Mucosa of descending colon (tissue), 3 donors: ENCODE measurements around the gene WDR82. TPM values are rescaled to one million over a fixed set of nuclear protein-coding genes. Genes with fewer than 3 reads are reported as not detected.

Source experiments
- ATAC-seq: fragments of 200-7000 bp; cut with Tn5 transposase; one replicate; pipeline ENCODE4 v1.9.1; 2020; ENCODE audit warnings: mild to moderate bottlenecking, moderate library complexity
- DNase-seq, 3 donors: peaks; one replicate each; pipeline ENCODE4 v3.0.0-alpha.2; 2020
- H3K36me3 ChIP-seq: fragments of 200-600 bp; one replicate; pipeline ENCODE4 v1.8.0; 2021; ENCODE audit warnings: low read depth, mild to moderate bottlenecking
- H3K4me1 ChIP-seq: fragments of 200-600 bp; one replicate; pipeline ENCODE4 v1.8.0; 2021; ENCODE audit warnings: low read depth, mild to moderate bottlenecking
- H3K4me3 ChIP-seq: fragments of 200-600 bp; one replicate; pipeline ENCODE4 v1.8.0; 2021; ENCODE audit warnings: mild to moderate bottlenecking
- H3K9me3 ChIP-seq: fragments of 200-600 bp; one replicate; pipeline ENCODE4 v1.8.0; 2021; ENCODE audit warnings: mild to moderate bottlenecking
- CTCF ChIP-seq: fragments of 200-600 bp; IDR thresholded peaks from one replicate; pipeline ENCODE4 v1.8.0; 2022; ENCODE audit warnings: antibody characterized with exemption, mild to moderate bottlenecking
- intact Hi-C, 2 donors: fragments of 100-400 bp; cut with DNase I in 1 of 2; cut with micrococcal nuclease in 1 of 2; formaldehyde crosslinking; loops; one replicate each; pipeline versions ENCODE4 v1.11.0 to v1.11.1; 2022; cut with DNase I, micrococcal nuclease
- total RNA-seq, 3 donors: library from RNA; stranded (reverse); fragmentation: NEBNext Ultra II Directional in 2 of 3; extraction: Animal tissue kit (Norgen Biotek cat#: 25700) in 2 of 3; gene quantifications; one replicate each; pipeline versions ENCODE4 v1.2.1 to v1.2.4, GENCODE V29; 2021 to 2023
- donor health status: DM: no; HTN: no; CAD: no; lungs with moderate emphysema.
- donor health status: DM: no; HTN: no; CAD: no.
- donor health status: DM: no; HTN: yes; CAD: no.

Gene WDR82
- total RNA-seq, 3 donors from 2014 or later: 55.8 to 83.1 (median 62.9) TPM

GRCh38 chr3:52254608-52255007, 23.8 kb downstream of the WDR82 start:
- intact Hi-C loops: no loop called here
- no peak for TF ChIP-seq CTCF
- ATAC-seq: no peak
- Histone ChIP-seq H3K36me3 (peaks cover 19% of the 10 kb centered on the region), H3K4me1 (peaks cover 11% of the 10 kb centered on the region), H3K9me3 (no peaks in the 10 kb centered on the region), H3K4me3 (no peak overlapping the region)
- DNase-seq: peak in 1 of 3 donors; percentile 2

GRCh38 chr3:52253314-52254304, 24.8 kb downstream of the WDR82 start:
- peaks cover 11% of the 10 kb centered on the region for H3K4me1 ChIP-seq
- intact Hi-C loops: no loop called here
- ATAC-seq (peak; percentile 86), DNase-seq (peak in 2 of 3 donors; percentile 44 to 88)
- H3K4me3 ChIP-seq: no peak overlapping the region
- no peak for TF ChIP-seq CTCF
- H3K36me3 ChIP-seq: peaks cover 10% of the 10 kb centered on the region
- H3K9me3 ChIP-seq: no peaks in the 10 kb centered on the region

GRCh38 chr3:52250122-52250521, 28.3 kb downstream of the WDR82 start:
- Histone ChIP-seq H3K4me1 (peaks cover 15% of the 10 kb centered on the region), H3K9me3 (no peaks in the 10 kb centered on the region), H3K4me3 (no peak overlapping the region), H3K36me3 (no peaks in the 10 kb centered on the region)
- ATAC-seq (no peak), DNase-seq (peak in 1 of 3 donors; percentile 8)
- intact Hi-C loops: no loop called here
- no peak for TF ChIP-seq CTCF

GRCh38 chr3:52249683-52250082, 28.8 kb downstream of the WDR82 start:
- ATAC-seq (no peak), DNase-seq (no peak)
- H3K4me3 ChIP-seq: no peak overlapping the region
- no peak for TF ChIP-seq CTCF
- intact Hi-C loops: no loop called here
- no peaks in the 10 kb centered on the region for H3K36me3 ChIP-seq
- peaks cover 15% of the 10 kb centered on the region for H3K4me1 ChIP-seq
- no peaks in the 10 kb centered on the region for H3K9me3 ChIP-seq

- Histone ChIP-seq H3K9me3 (no peaks in the 10 kb centered on the region), H3K36me3 (no peaks in the 10 kb centered on the region), H3K4me3 (no peak overlapping the region), H3K4me1 (peaks cover 12% of the 10 kb centered on the region)
- intact Hi-C loops: no loop called here
- DNase-seq: peak in 1 of 3 donors; percentile 43
- no peak for ATAC-seq
- TF ChIP-seq CTCF: no peak
These were observed 29.5 kb downstream of the WDR82 start for GRCh38 chr3:52248816-52249547.
